ENCODE data around the gene CHD9.
"Not testable (repeated sequence)": the region's sequence is repeated elsewhere in the genome, so short reads cannot be mapped to it uniquely, and the experiment has no call there.

CHD9 gene

GRCh38 chr16:53045341-53046220 lies 9.2 kb upstream of the CHD9 start:
- DNase-seq (ENCODE audit: low read depth), result no peak

- DNase-seq (ENCODE audit: low read depth), result not testable (repeated sequence)
Observed at GRCh38 chr16:53047515-53047914, 7.3 kb upstream of the CHD9 start.

GRCh38 chr16:53048139-53048915 lies 6.5 kb upstream of the CHD9 start:
- no peak for DNase-seq (ENCODE audit: low read depth)

- not testable (repeated sequence) for DNase-seq (ENCODE audit: low read depth)
Observed at GRCh38 chr16:53051255-53051654, 3.5 kb upstream of the CHD9 start.

- DNase-seq (ENCODE audit: low read depth), result no peak
Observed at GRCh38 chr16:53052519-53053501, 2.0 kb upstream of the CHD9 start, which contains the start of gene CHD9NB. Gene CHD9NB, minus strand, starts transcription at chr16:53052897. Its CDS starts 8,739 bp downstream, at chr16:53044158.

GRCh38 chr16:53053967-53054669 lies 673 bp upstream of the CHD9 start:
- no peak for DNase-seq (ENCODE audit: low read depth)

- DNase-seq (ENCODE audit: low read depth), result no peak
Observed at GRCh38 chr16:53055541-53056391, 975 bp downstream of the CHD9 start.

GRCh38 chr16:53056392-53056881 lies 1.6 kb downstream of the CHD9 start:
- DNase-seq (ENCODE audit: low read depth), result no peak

GRCh38 chr16:53057658-53058057 lies 2.9 kb downstream of the CHD9 start:
- DNase-seq (ENCODE audit: low read depth), result no peak

GRCh38 chr16:53058441-53058840 lies 3.6 kb downstream of the CHD9 start:
- no peak for DNase-seq (ENCODE audit: low read depth)

- DNase-seq (ENCODE audit: low read depth), result no peak
Observed at GRCh38 chr16:53058882-53059281, 4.1 kb downstream of the CHD9 start.

GRCh38 chr16:53059672-53060071 lies 4.9 kb downstream of the CHD9 start:
- DNase-seq (ENCODE audit: low read depth), result no peak

GRCh38 chr16:53061256-53061655 lies 6.5 kb downstream of the CHD9 start:
- no peak for DNase-seq (ENCODE audit: low read depth)

GRCh38 chr16:53061701-53062159 lies 6.9 kb downstream of the CHD9 start:
- DNase-seq (ENCODE audit: low read depth), result no peak

GRCh38 chr16:53064081-53064578 lies 9.3 kb downstream of the CHD9 start:
- DNase-seq (ENCODE audit: low read depth), result no peak

- DNase-seq (ENCODE audit: low read depth), result no peak
Observed at GRCh38 chr16:53065461-53066061, 10.8 kb downstream of the CHD9 start.

- no peak for DNase-seq (ENCODE audit: low read depth)
Observed at GRCh38 chr16:53067675-53068074, 12.9 kb downstream of the CHD9 start.

- no peak for DNase-seq (ENCODE audit: low read depth)
Observed at GRCh38 chr16:53068423-53068833, 13.6 kb downstream of the CHD9 start.

- no peak for DNase-seq (ENCODE audit: low read depth)
Observed at GRCh38 chr16:53069772-53070171, 15.0 kb downstream of the CHD9 start.
